NCI-H748 (cell line): Measurements from ENCODE around the gene DNAI7.

Source experiments
- DNase-seq: peaks from one replicate; lab custom pipeline; 2025; ENCODE audit not compliant: unreplicated experiment; lab: John Stamatoyannopoulos, UW

Gene DNAI7

GRCh38 chr12:25106818-25107217, 88.1 kb downstream of the DNAI7 start:
- DNase-seq = no peak

- no peak for DNase-seq
Measured at GRCh38 chr12:25102402-25102801, 92.6 kb downstream of the DNAI7 start.

- DNase-seq = no peak
Measured at GRCh38 chr12:25101092-25101445, 93.9 kb downstream of the DNAI7 start.

- no peak for DNase-seq
Measured at GRCh38 chr12:25100194-25101091, 94.5 kb downstream of the DNAI7 start.

- no peak for DNase-seq
Measured at GRCh38 chr12:25099010-25099409, 96.0 kb downstream of the DNAI7 start.

GRCh38 chr12:25089738-25090137, 105.2 kb downstream of the DNAI7 start:
- no peak for DNase-seq

GRCh38 chr12:25087596-25087995, 107.4 kb downstream of the DNAI7 start:
- no peak for DNase-seq

GRCh38 chr12:25084816-25085215, 110.1 kb downstream of the DNAI7 start:
- no peak for DNase-seq

- no peak for DNase-seq
Measured at GRCh38 chr12:25083211-25083610, 111.7 kb downstream of the DNAI7 start.

GRCh38 chr12:25082628-25083027, 112.3 kb downstream of the DNAI7 start:
- DNase-seq = no peak

GRCh38 chr12:25079393-25079792, 115.6 kb downstream of the DNAI7 start:
- no peak for DNase-seq

GRCh38 chr12:25074954-25075353, 120.0 kb downstream of the DNAI7 start:
- no peak for DNase-seq

GRCh38 chr12:25074113-25074512, 120.8 kb downstream of the DNAI7 start:
- no peak for DNase-seq

GRCh38 chr12:25072906-25073650, 121.9 kb downstream of the DNAI7 start:
- no peak for DNase-seq

- DNase-seq = no peak
Measured at GRCh38 chr12:25071366-25071765, 123.6 kb downstream of the DNAI7 start.

GRCh38 chr12:25069224-25069623, 125.7 kb downstream of the DNAI7 start:
- DNase-seq = no peak

- no peak for DNase-seq
Measured at GRCh38 chr12:25065035-25065434, 129.9 kb downstream of the DNAI7 start.

GRCh38 chr12:25063873-25064628, 130.9 kb downstream of the DNAI7 start:
- no peak for DNase-seq

- DNase-seq = no peak
Measured at GRCh38 chr12:25058658-25059058, 136.3 kb downstream of the DNAI7 start.
